ENCODE measurements around the gene OTOG.

Gene OTOG

DNA sequence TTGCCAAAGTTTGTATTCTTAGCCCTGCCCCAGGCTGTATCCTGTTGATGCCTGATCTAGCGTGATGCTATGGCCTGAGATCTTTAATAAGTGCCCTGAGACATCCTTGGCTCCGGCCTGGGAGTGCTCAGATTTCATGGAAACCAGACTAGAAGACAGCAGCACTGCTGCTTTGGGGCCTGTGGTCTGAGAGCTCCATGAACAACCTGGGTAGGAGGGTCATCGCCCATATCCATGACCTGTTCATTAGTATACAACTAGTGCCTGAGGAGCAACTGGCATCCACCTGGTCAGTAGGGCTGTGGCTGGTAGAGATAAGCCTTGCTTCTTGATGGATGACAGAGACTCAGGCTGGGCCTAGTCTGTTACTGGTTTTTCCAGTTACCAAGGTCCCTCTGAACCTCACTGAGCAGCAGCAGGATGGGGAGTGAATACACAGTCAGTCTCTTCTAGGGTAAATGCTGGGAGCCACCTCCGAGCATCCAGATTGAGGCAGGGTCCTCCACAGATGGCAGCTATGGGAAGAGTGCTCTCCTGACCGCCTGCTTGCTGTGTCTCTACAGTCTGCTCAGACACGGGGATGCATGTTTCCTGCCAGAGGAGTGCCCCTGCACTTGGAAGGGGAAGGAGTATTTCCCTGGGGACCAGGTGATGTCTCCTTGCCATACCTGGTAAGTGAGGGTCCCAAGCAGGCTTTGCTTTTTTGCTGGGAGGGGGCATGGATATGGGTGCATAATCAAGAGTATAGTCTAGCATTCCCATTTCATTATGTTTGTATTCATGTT lies 39.0 kb downstream of the OTOG start:
- no peak for DNase-seq
- Histone ChIP-seq H3K27ac (ENCODE audit: low read length) (no peak overlapping the region), H3K4me3 (ENCODE audit: low read depth in 1 of 2, low read length in 2 of 2) (no peak overlapping the region), H2AFZ (ENCODE audit: low read depth, low read length) (no peak overlapping the region), H3K79me2 (ENCODE audit: insufficient read depth, low read length) (no peaks in the 10 kb centered on the region), H3K9me3 (ENCODE audit: insufficient read depth, low read length, severe bottlenecking) (no peaks in the 10 kb centered on the region), H3K36me3 (ENCODE audit: insufficient read depth, low read length) (no peaks in the 10 kb centered on the region), H3K9ac (ENCODE audit: low read depth, low read length) (no peak overlapping the region), H4K20me1 (ENCODE audit: insufficient read depth, low read length) (no peaks in the 10 kb centered on the region), H3K4me2 (ENCODE audit: insufficient read depth, low read length) (no peak overlapping the region), H3K27me3 (ENCODE audit: insufficient read depth, low read length, poor library complexity) (peaks cover 14% of the 10 kb centered on the region), H3K4me1 (ENCODE audit: insufficient read depth, low read length) (no peaks in the 10 kb centered on the region)
- no peak for ATAC-seq (ENCODE audit: insufficient read depth, low read depth)
- TF ChIP-seq, protein P1, sequence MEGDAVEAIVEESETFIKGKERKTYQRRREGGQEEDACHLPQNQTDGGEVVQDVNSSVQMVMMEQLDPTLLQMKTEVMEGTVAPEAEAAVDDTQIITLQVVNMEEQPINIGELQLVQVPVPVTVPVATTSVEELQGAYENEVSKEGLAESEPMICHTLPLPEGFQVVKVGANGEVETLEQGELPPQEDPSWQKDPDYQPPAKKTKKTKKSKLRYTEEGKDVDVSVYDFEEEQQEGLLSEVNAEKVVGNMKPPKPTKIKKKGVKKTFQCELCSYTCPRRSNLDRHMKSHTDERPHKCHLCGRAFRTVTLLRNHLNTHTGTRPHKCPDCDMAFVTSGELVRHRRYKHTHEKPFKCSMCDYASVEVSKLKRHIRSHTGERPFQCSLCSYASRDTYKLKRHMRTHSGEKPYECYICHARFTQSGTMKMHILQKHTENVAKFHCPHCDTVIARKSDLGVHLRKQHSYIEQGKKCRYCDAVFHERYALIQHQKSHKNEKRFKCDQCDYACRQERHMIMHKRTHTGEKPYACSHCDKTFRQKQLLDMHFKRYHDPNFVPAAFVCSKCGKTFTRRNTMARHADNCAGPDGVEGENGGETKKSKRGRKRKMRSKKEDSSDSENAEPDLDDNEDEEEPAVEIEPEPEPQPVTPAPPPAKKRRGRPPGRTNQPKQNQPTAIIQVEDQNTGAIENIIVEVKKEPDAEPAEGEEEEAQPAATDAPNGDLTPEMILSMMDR (IDR thresholded peaks at IDR 0.05; ENCODE audit: borderline replicate concordance, extremely low read depth, low read length, poor library complexity, severe bottlenecking), result no peak
- no peak for TF ChIP-seq EZH2 (IDR thresholded peaks at IDR 0.05; ENCODE audit: borderline replicate concordance, low read depth, low read length, severe bottlenecking)

DNA sequence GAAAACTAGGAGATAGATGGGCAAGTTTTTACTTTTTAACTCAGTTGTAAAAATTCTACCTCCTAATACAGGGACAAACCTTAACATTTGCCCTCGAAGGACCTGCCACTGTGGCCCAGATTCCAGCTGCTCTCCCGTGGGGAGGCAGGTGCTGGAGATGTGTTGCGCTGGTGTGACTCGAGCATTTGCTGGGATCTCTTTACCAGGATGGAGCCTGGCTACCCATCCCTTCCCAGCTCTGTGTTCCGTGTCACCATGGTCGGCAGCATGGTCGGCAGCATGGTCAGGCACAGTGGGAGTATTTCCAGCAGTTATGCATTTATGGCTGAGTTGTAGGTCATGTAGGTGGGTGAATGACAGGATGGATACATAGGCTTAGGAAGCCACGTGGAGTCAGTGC lies 41.1 kb downstream of the OTOG start:
- Histone ChIP-seq H3K36me3 (ENCODE audit: insufficient read depth, low read length) (no peaks in the 10 kb centered on the region), H3K9ac (ENCODE audit: low read depth, low read length) (no peak overlapping the region), H3K9me3 (ENCODE audit: insufficient read depth, low read length, severe bottlenecking) (no peaks in the 10 kb centered on the region), H3K79me2 (ENCODE audit: insufficient read depth, low read length) (no peaks in the 10 kb centered on the region), H3K27me3 (ENCODE audit: insufficient read depth, low read length, poor library complexity) (peaks cover 7% of the 10 kb centered on the region), H3K27ac (ENCODE audit: low read length) (no peak overlapping the region), H3K4me3 (ENCODE audit: low read depth in 1 of 2, low read length in 2 of 2) (no peak overlapping the region), H4K20me1 (ENCODE audit: insufficient read depth, low read length) (no peaks in the 10 kb centered on the region), H3K4me2 (ENCODE audit: insufficient read depth, low read length) (no peak overlapping the region), H3K4me1 (ENCODE audit: insufficient read depth, low read length) (no peaks in the 10 kb centered on the region), H2AFZ (ENCODE audit: low read depth, low read length) (no peak overlapping the region)
- DNase-seq, result no peak
- TF ChIP-seq EZH2 (IDR thresholded peaks at IDR 0.05; ENCODE audit: borderline replicate concordance, low read depth, low read length, severe bottlenecking), result no peak
- TF ChIP-seq, protein P1 (IDR thresholded peaks at IDR 0.05; ENCODE audit: borderline replicate concordance, extremely low read depth, low read length, poor library complexity, severe bottlenecking), result no peak
- ATAC-seq (ENCODE audit: insufficient read depth, low read depth), result no peak

DNA sequence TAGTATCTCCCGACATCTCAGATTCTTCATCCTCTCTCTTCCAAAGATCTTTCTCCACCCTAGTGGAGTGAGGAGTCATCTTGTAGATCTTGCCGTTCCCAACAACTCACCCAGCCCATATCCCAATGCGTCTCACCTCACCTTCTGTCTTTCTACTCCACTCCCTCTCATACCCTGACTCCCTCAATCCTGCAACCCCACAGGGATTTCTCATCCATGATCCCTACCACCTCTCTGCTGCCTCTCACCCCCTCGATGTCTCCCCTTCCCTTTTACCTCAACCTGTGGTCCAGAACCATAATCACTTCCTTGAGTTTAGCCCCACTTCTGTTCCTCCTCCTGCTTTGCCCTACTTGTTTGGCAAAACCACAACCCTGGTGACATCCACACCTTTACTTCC lies 41.7 kb downstream of the OTOG start:
- H3K79me2 ChIP-seq (ENCODE audit: insufficient read depth, low read length), result no peaks in the 10 kb centered on the region
- peaks cover 7% of the 10 kb centered on the region for H3K27me3 ChIP-seq (ENCODE audit: insufficient read depth, low read length, poor library complexity)
- TF ChIP-seq, protein P1 (IDR thresholded peaks at IDR 0.05; ENCODE audit: borderline replicate concordance, extremely low read depth, low read length, poor library complexity, severe bottlenecking), result no peak
- TF ChIP-seq EZH2 (IDR thresholded peaks at IDR 0.05; ENCODE audit: borderline replicate concordance, low read depth, low read length, severe bottlenecking), result no peak
- no peaks in the 10 kb centered on the region for H3K36me3 ChIP-seq (ENCODE audit: insufficient read depth, low read length)
- DNase-seq (no peak), ATAC-seq (ENCODE audit: insufficient read depth, low read depth) (no peak)
- H3K4me2 ChIP-seq (ENCODE audit: insufficient read depth, low read length), result no peak overlapping the region
- no peak overlapping the region for H3K4me3 ChIP-seq (ENCODE audit: low read depth in 1 of 2, low read length in 2 of 2)
- H3K4me1 ChIP-seq (ENCODE audit: insufficient read depth, low read length), result no peaks in the 10 kb centered on the region
- H3K9me3 ChIP-seq (ENCODE audit: insufficient read depth, low read length, severe bottlenecking), result no peaks in the 10 kb centered on the region
- no peak overlapping the region for H3K9ac ChIP-seq (ENCODE audit: low read depth, low read length)
- H3K27ac ChIP-seq (ENCODE audit: low read length), result no peak overlapping the region
- H2AFZ ChIP-seq (ENCODE audit: low read depth, low read length), result no peak overlapping the region
- H4K20me1 ChIP-seq (ENCODE audit: insufficient read depth, low read length), result no peaks in the 10 kb centered on the region
